ENCODE data around the gene USP19.

USP19 gene

DNA sequence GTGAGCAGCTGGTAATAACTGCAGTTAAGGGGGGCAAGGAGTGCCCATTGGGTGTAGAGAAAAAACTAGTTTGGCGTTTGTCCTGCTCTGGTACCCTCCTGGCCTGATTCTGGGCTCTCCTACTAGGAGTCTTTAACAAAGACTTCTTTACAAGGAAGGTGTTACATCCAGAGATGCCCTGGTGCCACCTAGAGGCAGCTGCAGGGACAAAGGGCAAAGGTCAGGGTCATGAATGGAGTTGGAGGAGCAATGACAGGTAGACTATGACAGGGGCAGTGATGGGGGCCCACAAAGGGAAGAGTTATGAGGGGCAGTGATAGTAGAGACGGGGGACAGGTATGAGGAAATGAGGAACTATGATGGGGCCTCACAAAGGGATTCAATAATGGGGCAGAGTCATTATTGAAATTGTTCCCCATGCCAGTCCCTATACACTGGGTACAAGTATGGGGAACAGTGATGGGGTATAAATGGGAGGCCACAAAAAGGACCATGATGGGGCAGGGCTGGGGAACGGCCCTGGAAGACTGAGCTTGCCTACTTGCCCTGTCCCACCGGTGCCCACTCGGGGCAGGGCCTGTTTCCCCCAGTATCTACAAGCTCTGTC lies 37.6 kb upstream of the USP19 start:
- Histone ChIP-seq H3K9me2 (replicated peaks; ENCODE audit: insufficient read depth, low read length) (no peaks in the 10 kb centered on the region), H3K9me3 (replicated peaks; ENCODE audit: insufficient read depth, low read length) (no peaks in the 10 kb centered on the region), H3F3A (ENCODE audit: insufficient read depth, low read length) (no peaks in the 10 kb centered on the region), H3K27ac (ENCODE audit: low read length) (no peak overlapping the region), H3K4me3 (ENCODE audit: low read length) (no peak overlapping the region), H2AFZ (ENCODE audit: low read length) (no peak overlapping the region), H3K4me1 (ENCODE audit: low read length) (no peaks in the 10 kb centered on the region), H4K20me1 (ENCODE audit: insufficient read depth, low read length) (no peaks in the 10 kb centered on the region), H3K9ac (ENCODE audit: low read length) (no peak overlapping the region), H3K27me3 (replicated peaks; ENCODE audit: insufficient read depth, low read length) (no peaks in the 10 kb centered on the region), H3K79me2 (ENCODE audit: low read length) (no peaks in the 10 kb centered on the region), H3K4me2 (ENCODE audit: low read depth, low read length) (no peak overlapping the region), H3K36me3 (replicated peaks; ENCODE audit: insufficient read depth, low read length) (no peaks in the 10 kb centered on the region)
- peak; percentile 62 for DNase-seq
- TF ChIP-seq EZH2phosphoT487 (IDR thresholded peaks at IDR 0.05; ENCODE audit: low read length) (no peak), EZH2 (optimal IDR thresholded peaks at IDR 0.05; ENCODE audit: low read depth, low read length) (no peak)
- TF ChIP-seq, protein P1, sequence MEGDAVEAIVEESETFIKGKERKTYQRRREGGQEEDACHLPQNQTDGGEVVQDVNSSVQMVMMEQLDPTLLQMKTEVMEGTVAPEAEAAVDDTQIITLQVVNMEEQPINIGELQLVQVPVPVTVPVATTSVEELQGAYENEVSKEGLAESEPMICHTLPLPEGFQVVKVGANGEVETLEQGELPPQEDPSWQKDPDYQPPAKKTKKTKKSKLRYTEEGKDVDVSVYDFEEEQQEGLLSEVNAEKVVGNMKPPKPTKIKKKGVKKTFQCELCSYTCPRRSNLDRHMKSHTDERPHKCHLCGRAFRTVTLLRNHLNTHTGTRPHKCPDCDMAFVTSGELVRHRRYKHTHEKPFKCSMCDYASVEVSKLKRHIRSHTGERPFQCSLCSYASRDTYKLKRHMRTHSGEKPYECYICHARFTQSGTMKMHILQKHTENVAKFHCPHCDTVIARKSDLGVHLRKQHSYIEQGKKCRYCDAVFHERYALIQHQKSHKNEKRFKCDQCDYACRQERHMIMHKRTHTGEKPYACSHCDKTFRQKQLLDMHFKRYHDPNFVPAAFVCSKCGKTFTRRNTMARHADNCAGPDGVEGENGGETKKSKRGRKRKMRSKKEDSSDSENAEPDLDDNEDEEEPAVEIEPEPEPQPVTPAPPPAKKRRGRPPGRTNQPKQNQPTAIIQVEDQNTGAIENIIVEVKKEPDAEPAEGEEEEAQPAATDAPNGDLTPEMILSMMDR (IDR thresholded peaks at IDR 0.05; ENCODE audit: low read length), result peak; percentile 69

DNA sequence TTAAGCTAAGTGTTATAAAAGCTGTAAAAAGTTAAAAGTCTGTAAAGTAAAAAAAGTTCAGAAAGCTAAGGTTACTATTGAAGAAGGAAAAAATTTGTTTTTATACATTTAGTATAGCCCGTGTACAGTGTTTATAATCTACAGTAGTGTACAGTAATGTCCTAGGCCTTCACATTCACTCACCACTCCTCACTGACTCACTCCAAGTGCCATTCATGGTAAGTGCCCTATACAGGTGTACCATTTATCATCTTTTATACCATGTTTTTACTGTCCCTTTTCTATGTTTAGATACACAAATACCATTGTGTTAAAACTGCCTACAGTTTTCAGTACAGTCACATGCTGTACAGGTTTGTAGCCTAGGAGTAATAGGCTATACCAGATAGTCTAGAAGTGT lies 36.7 kb upstream of the USP19 start:
- Histone ChIP-seq H3K79me2 (ENCODE audit: low read length) (no peaks in the 10 kb centered on the region), H2AFZ (ENCODE audit: low read length) (no peak overlapping the region), H3F3A (ENCODE audit: insufficient read depth, low read length) (no peaks in the 10 kb centered on the region), H3K4me1 (ENCODE audit: low read length) (no peaks in the 10 kb centered on the region), H4K20me1 (ENCODE audit: insufficient read depth, low read length) (no peaks in the 10 kb centered on the region), H3K9me2 (replicated peaks; ENCODE audit: insufficient read depth, low read length) (no peaks in the 10 kb centered on the region), H3K4me3 (ENCODE audit: low read length) (no peak overlapping the region), H3K9me3 (replicated peaks; ENCODE audit: insufficient read depth, low read length) (no peaks in the 10 kb centered on the region), H3K36me3 (replicated peaks; ENCODE audit: insufficient read depth, low read length) (no peaks in the 10 kb centered on the region), H3K27ac (ENCODE audit: low read length) (no peak overlapping the region), H3K9ac (ENCODE audit: low read length) (no peak overlapping the region), H3K27me3 (replicated peaks; ENCODE audit: insufficient read depth, low read length) (no peaks in the 10 kb centered on the region), H3K4me2 (ENCODE audit: low read depth, low read length) (no peak overlapping the region)
- DNase-seq, result no peak
- TF ChIP-seq EZH2 (optimal IDR thresholded peaks at IDR 0.05; ENCODE audit: low read depth, low read length), result no peak
- TF ChIP-seq EZH2phosphoT487 (IDR thresholded peaks at IDR 0.05; ENCODE audit: low read length), result no peak
- TF ChIP-seq, protein P1 (IDR thresholded peaks at IDR 0.05; ENCODE audit: low read length), result no peak

DNA sequence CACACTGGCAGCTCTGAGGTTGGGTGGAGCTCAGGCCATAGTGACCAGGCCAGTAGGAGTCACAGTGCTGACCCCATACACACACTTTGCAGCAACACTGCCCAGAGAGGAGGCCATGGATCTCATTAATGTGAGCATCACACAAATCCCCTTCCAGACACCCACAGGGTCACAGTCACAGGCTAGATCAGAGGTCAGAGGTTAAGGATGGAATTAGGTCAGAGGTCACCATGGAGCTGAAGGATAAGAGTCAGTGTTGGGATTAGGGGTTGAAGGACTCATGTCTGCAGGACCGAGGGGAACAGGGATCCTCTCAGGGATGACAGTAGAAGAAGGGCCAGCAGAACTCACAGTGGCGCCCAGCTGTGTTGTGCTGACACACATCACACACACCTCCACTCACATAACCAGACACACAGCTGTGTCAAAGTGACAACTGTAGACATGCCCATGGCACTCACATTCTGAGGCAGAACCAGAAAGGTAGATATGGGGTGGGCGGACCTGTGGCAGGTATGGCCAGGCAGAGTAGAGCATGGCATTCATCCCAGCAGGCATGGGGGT lies 32.8 kb upstream of the USP19 start:
- Histone ChIP-seq H3K36me3 (replicated peaks; ENCODE audit: insufficient read depth, low read length) (no peaks in the 10 kb centered on the region), H3K27me3 (replicated peaks; ENCODE audit: insufficient read depth, low read length) (no peaks in the 10 kb centered on the region), H3K4me1 (ENCODE audit: low read length) (no peaks in the 10 kb centered on the region), H3K79me2 (ENCODE audit: low read length) (no peaks in the 10 kb centered on the region), H4K20me1 (ENCODE audit: insufficient read depth, low read length) (no peaks in the 10 kb centered on the region), H3K9me3 (replicated peaks; ENCODE audit: insufficient read depth, low read length) (no peaks in the 10 kb centered on the region), H3F3A (ENCODE audit: insufficient read depth, low read length) (no peaks in the 10 kb centered on the region), H3K9me2 (replicated peaks; ENCODE audit: insufficient read depth, low read length) (no peaks in the 10 kb centered on the region), H3K9ac (ENCODE audit: low read length) (no peak overlapping the region), H3K4me3 (ENCODE audit: low read length) (no peak overlapping the region), H3K4me2 (ENCODE audit: low read depth, low read length) (no peak overlapping the region), H3K27ac (ENCODE audit: low read length) (no peak overlapping the region), H2AFZ (ENCODE audit: low read length) (no peak overlapping the region)
- TF ChIP-seq EZH2 (optimal IDR thresholded peaks at IDR 0.05; ENCODE audit: low read depth, low read length), result no peak
- TF ChIP-seq, protein P1 (IDR thresholded peaks at IDR 0.05; ENCODE audit: low read length), result no peak
- no peak for TF ChIP-seq EZH2phosphoT487 (IDR thresholded peaks at IDR 0.05; ENCODE audit: low read length)
- DNase-seq, result no peak

Measured in MM.1S (cell line).